SIG-M5 treated with dmso at 0.1 percent for 504 hours (cell line): ENCODE measurements around the gene NINL.
A peak's percentile ranks its signal among the peaks of the same experiment; 100 is the strongest.
"Not testable (repeated sequence)": the region's sequence is repeated elsewhere in the genome, so short reads cannot be mapped to it uniquely, and the experiment has no call there.

ENCODE experiments used
- DNase-seq: peaks from one replicate; lab custom pipeline; 2025; ENCODE audit not compliant: unreplicated experiment; lab: John Stamatoyannopoulos, UW

Gene NINL

DNA sequence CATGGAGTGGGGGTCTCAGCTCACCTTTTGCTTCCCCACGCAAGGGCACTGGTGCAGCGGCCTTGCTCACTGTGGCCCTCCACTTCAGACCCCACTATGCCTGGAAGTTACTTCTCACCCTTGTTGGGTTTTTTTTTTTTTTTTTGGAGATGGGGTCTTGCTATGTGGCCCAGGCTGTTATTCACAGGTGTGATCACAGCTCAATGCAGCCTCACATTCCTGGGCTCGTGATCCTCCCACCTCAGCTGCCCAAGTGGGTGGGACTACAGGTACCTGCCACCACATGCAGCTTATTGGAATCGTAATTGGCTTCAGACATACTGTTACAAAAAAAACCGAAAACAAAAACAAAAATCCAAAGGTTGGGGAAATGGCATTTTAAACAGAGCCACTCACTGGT lies 32.4 kb downstream of the NINL start:
- no peak for DNase-seq

DNA sequence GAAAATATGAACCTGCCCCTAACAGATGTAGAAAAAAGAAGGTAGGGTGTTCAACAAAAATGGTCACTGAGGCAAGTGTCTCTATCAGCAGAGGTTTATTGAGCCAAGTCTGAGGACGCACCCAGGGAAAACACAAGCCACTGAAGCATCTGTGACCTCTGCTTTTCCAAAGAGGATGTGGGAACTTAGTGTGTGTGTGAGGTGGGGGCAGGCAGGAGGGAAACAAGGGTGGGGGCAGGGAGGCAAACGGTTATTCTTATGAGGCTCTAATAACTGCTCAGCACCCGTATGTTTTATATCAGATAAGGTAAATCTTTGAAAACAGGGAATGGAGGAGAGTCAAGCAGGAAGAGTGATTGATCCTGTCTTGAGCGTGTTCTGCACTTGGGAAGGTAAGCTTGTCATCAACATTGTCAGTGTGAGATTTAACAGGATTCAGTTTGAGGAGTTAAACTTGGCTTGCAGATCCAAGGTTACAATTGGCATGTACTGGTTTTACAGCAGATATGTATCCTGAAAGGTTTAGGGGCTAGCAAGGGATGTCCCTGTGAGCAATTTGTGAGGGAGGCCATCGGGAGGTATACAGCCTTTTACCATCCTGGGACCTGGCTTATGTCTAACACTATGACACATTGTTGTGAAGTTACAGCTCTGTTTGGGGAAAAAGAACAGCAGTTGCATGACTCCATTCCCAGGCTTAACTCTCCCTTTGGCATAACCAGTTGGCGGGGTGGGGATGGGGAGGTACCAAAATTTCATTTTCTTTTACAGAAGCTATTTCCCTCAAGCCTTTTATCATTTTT lies 33.7 kb downstream of the NINL start:
- no peak for DNase-seq

DNA sequence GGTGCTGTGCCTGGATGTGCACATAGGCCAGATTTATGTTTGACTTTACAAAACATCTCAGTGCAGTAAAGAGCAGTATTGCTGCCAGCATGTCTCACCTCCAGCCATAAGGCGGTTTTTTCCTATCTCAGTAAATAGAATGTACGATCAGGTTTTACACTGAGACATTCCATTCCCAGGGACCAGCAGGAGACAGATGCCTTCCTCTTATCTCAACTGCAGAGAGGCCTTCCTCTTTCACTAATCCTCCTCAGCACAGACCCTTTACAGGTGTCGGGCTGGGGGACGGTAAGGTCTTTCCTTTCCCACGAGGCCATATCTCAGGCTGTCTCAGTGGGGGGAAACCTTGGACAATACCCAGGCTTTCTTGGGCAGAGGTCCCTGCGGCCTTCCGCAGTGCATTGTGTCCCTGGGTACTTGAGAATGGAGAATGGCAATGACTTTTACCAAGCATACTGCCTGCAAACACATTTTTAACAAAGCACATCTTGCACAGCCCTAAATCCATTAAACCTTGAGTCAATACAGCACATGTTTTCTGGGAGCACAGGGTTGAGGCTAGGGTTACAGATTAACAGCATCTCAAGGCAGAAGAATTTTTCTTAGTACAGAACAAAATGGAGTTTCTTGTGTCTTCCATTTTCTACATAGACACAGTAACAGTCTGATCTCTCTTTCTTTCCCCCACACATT lies 34.5 kb downstream of the NINL start:
- not testable (repeated sequence) for DNase-seq

DNA sequence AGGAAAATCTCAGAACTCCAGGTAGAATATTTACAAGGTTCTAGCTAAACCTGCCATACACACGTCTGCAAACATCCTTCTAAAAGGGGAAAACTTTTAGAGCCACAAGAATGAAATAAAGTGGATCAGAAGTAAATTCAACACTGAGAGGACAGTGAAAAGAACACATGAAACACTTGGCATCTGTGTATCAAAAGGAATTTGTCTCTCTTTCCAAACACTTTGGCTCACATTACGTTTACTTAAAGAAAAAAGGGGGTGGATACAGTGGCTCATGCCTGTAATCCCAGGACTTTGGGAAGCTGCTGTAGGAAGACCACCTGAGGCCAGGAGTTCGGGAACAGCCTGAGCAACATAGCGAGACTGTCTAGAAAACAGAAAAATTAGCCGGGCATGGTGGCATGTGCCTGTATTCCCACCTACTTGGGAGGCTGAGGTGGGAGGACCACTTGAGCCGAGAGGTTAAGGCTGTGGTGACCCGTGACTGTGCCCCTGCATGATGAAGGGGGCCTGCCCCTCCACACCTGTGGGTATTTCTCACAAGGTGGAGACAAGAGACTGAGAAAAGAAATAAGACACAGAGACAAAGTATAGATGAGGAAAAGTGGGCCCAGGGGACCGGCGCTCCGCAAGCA lies 35.4 kb downstream of the NINL start:
- DNase-seq = no peak

DNA sequence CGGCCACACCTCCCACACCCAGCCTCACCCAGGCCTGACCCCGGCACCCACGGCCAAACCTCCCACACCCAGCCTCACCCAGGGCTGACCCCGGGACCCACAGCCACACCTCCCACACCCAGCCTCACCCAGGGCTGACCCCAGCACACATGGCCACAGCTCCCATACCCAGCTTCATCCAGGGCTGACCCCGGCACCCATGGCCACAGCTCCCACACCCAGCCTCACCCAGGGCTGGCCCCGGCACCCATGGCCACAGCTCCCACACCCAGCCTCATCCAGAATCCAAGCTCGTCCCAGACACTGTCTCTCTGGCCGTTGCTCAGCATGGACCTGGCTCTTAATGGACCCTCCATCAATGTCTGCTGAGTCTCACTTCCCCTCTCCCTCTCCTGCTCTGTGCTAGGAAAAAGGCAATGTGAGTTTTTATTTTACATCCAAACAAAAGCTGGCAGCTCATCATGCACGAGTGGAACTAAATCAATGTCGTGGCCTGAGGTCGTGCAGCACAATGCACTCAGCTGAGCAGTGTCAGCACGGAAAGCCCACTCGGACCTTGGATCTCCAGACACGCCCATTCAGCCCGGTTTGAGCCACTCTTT lies 36.1 kb downstream of the NINL start:
- no peak for DNase-seq

DNA sequence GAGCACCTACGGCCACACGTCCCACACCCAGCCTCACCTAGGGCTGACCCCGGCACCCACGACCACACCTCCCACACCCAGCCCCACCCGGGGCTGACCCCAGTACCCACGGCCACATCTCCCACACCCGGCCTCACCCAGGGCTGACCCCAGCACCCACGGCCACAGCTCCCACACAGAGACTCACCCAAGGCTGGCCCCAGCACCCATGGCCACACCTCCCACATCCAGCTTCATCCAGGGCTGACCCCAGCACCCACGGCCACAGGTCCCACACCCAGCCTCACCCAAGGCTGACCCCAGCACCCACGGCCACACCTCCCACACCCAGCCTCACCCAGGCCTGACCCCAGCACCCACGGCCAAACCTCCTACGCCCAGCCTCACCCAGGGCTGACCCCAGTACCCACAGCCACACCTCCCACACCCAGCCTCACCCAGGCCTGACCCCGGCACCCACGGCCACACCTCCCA lies 36.7 kb downstream of the NINL start:
- no peak for DNase-seq

DNA sequence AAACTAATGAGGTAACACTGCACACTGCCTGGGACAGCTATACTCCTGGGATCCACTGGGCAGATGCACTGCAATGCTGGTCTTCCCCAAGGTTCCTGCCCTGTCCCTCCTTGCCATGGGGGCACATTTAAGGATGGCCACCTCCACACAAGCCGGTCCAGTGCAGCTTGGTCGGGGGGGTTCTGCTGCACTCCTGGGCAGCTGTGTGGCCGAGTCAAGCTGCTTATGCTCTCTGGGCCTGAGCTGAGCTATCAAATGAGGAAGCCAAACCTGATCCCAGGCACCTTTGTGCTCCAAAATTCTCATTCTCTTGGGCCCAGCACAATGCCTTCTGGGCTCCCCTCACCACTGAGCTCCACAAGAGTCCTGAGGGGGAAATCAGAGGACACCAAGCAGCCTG lies 37.3 kb downstream of the NINL start:
- no peak for DNase-seq

DNA sequence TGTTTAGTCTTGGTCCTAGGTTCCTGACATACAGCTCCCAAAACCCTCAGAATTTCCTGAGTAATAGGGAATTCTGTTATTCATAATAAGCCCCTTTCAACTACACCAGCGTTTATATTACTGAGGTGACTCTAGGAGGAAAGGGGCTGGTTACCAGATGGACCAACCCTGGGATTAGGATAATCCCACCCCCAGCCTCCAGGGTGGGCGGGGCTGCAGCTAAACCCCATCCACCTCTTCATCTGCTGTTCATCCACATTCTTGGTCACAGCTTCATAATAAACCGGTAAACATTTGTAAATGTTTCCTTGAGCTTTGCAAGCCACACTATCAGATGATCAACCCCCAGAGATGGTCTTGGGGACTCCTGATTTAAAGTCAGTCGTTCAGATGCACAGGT lies 38.3 kb downstream of the NINL start:
- DNase-seq = no peak

DNA sequence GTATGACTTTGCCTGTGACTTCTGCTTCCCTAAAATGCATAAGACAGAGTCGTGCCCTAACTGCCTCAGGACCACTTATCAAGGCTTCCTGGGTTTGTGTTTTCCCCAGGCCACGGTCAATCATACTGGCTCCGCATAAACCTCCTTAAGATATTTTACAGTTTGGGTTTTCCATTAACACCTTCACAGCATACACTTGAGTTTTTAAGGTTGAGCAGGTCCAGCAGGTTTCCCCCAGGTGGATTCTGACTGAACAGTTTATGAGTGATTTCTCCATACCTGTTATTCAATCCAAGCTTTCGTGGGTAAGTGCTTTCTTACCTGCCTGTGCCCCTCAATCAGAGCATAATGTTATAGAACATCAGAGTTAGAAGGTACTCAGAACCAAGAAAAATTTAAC lies 39.3 kb downstream of the NINL start:
- no peak for DNase-seq

DNA sequence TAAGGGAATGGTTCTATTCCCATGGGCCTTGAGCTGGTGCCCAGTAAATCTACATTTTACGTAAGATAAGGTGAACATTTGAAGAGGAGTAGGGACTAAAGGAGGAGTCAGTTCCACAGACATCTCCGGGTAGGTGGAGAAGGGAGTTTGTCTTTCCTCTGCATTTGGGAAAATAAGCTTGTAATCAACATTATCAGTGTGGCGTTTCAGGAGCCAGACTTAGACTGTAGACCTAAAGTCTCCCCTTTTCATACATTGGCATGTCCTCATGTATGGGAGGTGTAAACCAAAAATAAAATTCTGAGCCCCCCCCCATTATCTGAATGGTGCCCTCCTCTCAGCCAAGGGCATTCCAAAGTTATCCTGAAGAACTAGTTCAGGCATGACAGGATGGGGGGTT lies 40.2 kb downstream of the NINL start:
- no peak for DNase-seq

DNA sequence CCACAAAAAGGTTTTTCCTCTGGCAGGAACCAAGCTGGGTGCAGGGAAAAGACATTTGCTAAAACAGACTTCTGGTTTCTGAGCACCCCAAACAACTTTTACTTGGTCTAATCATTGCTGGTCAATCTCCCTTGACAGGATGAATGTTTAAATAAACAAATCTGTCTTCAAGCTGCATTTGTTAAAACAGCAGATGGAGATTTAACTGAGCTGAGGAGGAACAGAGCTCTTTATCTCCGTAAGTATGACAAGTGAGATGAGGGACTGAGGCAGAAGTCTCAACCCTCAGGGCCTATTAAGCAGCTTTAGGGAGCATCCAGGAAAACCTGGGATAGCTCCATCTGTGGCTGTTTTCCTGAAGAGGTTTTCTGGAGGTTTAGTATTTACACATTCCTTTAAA lies 40.6 kb downstream of the NINL start:
- DNase-seq = no peak

DNA sequence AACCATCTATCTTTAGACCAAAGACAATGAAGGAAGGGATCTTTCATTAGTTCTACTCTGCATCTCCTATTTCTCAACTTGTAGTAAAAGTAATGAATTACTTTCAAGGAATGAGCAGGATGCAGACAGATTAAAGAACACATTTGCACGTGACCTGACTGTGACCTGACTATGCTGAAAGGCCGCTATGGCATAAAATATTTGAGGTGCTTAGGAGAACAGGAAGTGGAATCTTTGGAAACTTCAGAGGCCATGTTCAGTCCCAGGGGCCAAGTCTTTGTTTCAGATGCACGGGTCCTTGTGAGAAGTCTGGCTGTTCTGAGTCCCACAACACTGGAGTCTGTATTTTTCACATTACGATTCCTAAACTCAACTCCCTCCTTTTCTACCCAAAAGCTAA lies 41.0 kb downstream of the NINL start:
- DNase-seq = no peak

DNA sequence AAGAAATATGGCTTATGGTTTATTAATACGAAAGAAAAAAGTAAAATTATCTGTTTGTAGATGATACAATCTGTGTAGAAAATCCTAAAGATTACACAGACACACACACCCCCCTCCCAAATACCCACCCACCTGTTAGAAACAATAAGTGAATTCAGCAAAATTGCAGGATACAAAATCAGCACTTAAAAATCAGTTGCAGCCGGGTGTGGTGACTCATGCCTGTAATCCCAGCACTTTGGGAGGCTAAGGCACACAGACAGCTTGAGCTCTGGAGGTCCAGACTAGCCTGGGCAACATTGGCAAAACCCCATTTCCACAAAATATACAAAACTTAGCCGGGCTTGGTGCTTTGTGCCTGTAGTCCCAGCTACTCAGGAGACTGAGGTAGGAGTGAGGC lies 42.3 kb downstream of the NINL start:
- DNase-seq = no peak

DNA sequence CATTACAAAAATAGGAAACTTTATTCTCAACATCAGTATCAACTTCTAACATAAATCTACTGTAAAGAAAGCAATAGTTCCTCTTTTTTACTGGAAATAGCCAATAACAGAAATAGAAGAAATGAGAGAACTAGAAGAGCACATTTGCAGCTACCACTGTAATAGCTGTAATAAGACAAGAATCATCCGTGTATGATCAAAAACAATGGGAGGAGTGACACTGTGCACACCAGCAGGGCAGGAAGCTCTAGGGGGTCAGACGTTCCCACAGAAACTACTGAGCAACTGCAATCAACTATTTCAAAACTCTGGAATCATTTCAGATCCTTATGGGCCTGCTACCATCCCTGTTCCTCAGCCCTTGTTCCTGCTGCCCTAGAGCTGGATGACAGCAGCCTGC lies 43.7 kb downstream of the NINL start:
- DNase-seq = peak; percentile 58

DNA sequence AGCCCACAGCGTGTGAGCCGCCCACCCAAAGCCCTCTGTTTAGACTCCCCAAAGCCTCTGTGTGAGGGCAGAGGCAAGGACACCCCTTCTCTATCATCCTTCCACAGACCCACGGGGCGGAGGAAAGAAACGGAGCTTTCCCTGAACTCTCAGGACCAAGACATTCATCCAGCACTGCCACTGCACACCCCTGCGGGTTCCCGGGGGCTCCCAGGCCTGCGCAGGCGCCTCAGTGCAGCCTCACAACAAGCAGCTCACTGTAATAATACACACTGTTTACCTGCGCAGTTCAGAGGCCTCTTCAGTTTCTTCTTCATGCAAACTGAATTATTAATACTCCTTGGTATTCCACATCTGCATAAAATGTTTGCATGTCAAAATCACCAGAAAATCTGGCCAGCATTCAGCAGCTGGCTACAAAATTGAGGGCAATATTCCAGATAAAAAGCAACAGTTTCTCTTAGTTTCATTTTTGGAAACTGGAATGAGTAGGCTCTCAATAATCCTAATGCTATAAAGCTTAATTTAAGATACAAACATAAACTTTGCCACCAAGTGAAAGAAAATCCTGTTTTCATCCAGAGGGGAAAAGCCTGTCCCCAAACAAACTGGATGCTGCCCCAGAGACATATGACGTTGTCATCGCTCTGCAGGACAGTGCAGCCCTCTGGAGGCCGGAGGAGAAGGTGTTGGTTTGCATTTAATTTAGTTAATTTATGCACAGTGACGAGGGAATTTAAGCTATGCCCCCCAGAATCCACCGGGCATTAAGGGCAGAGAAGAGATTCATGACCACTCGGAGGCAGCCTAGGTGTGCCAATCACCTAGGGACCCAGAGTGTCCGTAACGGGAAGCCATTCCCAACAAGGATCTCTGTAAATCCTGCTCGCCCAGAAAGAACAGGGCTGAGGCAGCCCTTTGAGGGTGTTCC lies 45.3 kb downstream of the NINL start:
- peak; percentile 16 for DNase-seq

DNA sequence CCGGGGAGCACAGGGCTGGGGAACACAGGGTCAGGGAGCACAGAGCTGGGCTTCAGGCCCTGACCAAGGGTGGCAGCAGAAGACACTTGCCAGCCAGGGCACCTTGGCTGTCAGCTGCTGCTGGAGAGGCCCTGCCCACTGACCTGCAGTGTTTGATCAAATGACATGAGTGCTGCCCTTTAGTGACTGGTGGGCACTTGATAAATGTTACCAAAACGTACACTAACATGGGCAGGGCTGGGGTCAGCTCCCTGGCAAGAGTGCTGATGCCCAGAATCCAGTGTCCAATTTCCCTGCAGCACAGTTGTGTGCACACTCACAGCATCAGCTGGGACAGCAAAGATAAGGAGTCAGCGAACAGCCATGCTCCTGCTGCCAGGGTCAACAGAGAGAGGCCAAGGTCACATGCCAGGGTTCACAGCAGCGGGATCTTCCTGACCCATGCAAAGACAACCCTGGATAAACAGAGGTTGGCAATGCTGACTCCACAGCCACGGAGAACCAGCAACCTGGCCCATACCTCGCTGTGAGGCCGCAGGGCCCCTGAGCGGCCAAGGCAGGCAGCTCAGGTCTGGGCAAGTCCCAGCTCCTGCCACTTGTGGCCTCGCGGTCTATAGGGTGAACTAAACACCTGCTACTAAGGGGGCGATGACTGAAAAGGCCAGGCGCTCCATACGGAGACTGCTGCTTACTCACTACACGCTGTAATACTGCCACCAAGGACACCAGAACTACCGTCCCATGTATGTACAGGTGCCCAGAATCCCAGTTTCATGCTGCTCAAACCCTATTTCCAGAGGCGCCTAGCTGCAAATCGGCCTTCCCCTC lies 46.3 kb downstream of the NINL start:
- DNase-seq = no peak

DNA sequence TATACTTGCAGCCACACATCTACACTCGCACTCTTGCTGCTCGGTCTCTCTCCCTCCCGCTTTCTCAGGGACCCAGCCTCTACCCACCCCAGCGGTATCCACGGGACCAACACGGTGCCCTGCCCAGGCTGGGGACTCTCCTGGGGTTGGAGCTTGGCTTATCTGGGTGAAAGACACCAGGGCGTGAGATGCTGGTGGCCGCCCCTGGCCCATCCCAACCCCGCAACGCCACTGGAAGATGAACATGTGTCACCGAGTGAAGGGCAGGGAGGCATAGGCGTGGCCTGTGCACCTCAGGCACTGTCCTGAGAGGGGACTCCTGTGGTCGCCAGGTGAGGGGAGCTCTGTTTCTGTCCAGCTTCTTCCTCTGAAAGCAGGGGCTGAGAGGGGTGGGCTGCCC lies 47.4 kb downstream of the NINL start:
- no peak for DNase-seq

DNA sequence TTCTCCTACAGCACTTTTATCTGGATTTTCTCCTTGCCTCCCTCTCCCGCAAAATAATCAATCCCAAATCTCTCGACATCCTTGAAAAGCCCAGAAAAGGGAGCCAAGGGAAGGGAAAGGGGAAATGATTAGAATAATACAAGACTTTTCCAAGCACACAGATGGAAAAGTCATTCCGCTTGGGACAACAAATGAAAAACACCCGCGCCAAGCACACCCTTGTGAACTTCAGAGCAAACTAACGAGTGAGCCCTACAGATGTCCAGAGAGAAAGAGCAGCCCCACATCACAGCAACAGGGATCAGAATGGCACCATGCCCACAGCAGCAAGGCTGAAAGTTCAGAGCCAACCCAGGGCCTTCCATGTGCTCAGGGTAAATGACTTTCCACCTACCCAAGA lies 49.6 kb downstream of the NINL start:
- no peak for DNase-seq

DNA sequence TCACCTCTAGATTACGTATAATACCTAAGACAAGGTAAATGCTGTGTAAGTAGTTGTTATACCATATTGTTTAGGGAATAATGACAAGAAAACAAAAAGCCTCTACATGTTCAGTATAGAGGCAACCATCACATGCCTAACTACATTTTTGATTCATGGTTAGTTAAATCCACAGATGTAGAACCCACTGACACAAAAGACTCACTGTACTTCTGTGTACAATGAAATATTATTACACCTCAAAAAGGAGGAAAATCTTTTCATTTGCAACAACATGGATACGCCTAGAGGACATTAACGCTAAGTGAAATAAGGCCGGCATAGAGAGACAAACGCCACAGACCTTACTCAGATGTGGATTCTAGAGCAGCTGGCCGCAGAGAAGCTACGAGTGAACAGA lies 50.5 kb downstream of the NINL start:
- no peak for DNase-seq
